GM21447 (cell line): ENCODE measurements around the gene GNL3.
A peak's percentile ranks its signal among the peaks of the same experiment; 100 is the strongest.
"Not testable (repeated sequence)": the region's sequence is repeated elsewhere in the genome, so short reads cannot be mapped to it uniquely, and the experiment has no call there.

Experiments
- ATAC-seq: cut with Tn5 transposase; IDR thresholded peaks from one replicate; pipeline ENCODE4 v1.9.1; 2021; ENCODE audit not compliant: unreplicated experiment

GNL3 gene

DNA sequence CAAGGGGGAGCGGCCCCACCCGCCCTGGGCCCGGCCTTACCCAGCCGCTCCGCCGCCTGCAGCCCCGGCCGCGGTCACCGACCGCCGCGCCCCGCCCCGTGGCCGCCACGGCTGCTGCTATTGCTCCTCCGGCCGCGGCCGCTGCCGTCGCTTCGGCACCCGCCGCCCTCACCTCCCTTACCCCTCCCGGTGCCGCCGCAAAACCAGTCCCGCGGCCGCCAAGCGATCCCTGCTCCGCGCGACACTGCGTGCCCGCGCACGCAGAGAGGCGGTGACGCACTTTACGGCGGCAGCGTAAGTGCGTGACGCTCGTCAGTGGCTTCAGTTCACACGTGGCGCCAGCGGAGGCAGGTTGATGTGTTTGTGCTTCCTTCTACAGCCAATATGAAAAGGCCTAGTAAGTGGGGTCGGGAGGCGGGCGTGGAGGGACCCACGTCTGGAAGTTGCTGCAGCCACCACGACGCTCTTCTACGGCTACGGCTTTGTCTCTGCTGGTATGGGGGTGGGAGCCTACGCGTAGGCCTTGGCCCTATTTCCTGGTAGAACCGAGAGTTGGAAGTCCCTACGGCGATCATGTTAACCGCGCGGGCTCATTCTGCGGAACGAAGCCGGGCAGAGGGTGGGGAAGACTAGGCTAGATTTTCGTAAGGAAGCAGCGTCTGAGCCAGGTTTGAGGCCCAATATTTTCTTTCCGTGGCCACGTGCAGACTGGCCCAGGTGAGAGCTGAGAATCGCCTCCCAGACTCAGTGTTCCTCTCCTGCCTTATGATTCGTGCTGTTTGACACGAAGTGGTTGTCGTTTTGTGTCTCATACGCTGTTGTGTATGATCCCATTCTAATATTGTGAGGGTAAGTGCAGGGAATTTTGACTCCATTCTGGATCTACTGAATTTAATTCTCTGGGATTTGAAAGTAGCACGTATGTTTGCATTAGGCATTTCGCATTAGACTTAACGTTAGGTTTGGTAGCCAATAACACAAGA lies at the start of gene GNL3, which contains the start of gene PBRM1:
TSS of gene GNL3 (plus strand) at position 324 of the 983 bp plus-strand sequence. CDS start at position 385, 61 bp downstream.
TSS of gene PBRM1 (minus strand) at position 205 of the 983 bp plus-strand sequence.
- ATAC-seq, result peak; percentile 60

GRCh38 chr3:52636673-52637072 lies 49.2 kb upstream of the GNL3 start:
- ATAC-seq, result no peak

- ATAC-seq, result no peak
Observed at GRCh38 chr3:52645549-52645948, 40.3 kb upstream of the GNL3 start.

DNA sequence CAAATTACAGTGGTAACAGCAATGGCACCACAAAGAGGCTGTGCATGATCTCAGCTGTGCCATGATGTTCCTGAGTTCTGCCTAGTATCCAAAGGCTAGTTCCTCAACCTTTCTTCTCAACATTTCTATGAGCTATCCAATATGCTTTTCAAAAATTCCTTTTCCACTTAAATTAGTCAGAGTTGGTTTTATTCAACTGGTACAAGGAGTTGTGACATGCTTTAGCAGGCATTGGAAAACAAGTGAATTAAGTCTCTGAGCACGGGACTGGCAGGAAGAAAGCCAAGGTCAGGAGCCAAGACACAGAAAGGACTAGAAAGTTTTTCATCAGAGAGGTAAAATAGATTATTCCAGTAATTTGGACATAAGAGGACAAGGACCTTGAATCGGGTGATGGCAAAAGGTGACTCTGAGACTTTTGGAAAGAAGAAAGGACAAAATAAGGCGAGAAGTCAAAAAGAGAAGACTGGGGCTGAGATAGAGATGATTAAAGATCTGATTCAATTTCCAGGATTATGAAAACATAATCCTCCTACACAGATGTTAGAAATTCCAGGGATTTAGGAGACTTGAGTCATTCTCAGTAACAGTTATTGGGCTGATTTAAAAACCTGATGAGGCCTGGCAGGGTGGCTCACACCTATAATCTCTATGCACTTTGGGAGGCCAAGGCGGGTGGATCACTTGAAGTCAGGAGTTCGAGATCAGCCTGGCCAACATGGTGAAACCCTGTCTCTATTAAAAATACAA lies 36.2 kb upstream of the GNL3 start:
- ATAC-seq, result no peak

DNA sequence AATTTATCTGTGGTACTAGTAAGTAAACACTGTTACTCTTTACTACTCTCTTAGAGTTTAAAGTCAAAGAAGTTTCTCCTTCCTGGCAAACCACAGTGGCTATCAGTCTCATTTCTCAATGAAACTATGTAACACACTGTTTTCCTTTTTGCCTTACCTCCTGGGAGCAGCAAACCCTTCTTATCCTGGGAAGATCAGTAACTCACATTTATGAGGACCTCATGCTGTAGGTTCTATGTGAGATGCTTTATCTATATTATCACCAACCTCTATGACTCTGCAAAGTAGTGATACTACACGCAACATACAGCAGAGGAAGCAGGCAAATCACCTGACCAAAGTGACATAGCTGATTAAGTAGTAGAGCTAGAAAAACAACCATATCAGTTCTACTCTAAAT lies 35.4 kb upstream of the GNL3 start:
- no peak for ATAC-seq

DNA sequence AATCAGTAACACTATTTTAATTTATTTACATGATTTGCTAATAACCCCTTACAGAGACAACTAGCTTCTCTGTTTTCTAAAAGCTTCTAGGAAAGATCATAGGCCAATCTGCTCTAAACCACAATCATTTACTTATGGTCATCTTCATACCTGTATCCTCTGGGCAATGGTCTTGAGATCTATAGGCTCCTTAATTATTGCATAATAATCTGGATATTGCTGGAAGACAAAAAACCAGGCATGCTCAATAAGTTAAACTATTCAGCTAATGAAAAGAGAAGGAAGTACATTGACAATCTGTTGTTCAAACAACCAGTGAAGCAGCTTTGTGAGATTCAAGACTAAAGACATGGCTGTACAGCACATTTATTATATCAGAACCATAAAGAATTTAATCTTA lies 34.2 kb upstream of the GNL3 start:
- ATAC-seq, result no peak

- ATAC-seq, result no peak
Observed at GRCh38 chr3:52655895-52656294, 29.9 kb upstream of the GNL3 start.

DNA sequence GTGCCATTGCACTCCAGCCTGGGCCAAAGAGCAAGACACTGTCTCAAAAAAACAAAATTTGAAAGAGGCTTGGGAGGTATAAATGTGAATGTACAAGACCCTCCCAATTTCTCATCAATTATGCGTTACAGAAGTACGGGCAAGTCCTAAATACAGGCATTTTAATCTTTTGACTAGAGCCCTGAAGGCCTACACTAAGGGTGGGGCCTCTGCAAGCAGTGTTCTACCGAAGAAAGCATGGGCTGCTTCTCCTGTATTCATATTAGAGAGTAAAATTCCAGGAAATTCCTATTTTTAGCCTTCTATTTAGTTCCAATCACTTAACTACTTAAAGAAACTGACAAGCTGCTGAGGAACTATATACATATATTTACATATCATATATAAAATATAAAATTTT lies 25.8 kb upstream of the GNL3 start:
- no peak for ATAC-seq

DNA sequence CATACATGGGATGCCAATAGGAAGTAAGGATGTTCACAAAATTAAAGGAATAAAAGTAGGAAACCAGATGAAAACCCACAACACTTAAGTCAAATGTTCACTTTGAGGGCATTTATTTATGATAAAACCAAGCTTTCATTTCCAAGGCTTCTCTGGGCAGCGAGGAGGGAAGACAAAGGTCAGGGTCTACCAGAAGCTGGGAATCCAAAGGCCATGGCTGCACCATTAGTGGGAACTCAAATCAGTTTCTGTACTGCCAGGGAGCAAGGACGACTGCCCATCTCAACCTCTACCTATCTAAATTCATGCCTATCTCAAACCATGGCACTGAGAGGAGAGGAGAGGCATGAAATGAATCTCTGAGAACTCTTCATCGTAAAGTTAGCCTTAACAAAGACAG lies 22.7 kb upstream of the GNL3 start:
- ATAC-seq, result no peak

- peak; percentile 83 for ATAC-seq
Observed at GRCh38 chr3:52670621-52671521, 15.0 kb upstream of the GNL3 start.

DNA sequence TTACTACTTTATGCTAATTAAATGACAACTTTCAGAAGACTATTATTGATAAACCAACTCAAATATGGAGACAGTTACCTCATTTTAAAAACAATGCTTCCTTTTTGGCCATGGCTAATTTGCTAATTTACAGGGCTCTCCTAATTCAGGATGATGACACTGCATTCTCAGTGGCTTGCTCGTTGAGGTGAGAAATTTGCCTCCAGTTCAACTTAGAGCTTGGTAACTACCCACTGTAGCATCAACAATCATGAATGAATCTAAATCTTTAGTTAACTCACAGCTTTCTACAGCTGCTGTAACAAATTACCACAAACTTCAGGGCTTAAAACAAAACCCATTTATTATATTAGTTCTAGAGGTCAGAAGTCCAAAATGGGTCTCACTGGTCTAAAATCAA lies 14.2 kb upstream of the GNL3 start:
- no peak for ATAC-seq

DNA sequence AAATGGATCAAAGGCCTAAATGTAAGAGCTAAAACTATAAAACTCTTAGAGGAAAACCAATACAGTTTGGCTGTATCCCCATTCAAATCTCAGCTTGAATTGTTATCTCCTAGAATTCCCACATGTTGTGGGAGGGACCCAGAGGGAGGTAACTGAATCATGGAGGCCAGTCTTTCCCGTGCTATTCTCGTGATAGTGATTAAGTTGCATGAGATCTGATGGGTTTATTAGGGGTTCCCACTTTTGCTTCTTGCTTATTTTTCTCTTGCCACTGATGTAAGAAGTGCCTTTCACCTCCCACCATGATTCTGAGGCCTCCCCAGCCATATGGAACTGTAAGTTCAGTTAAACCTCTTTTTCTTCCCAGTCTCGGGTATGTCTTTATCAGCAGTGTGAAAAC lies 9.6 kb upstream of the GNL3 start:
- not testable (repeated sequence) for ATAC-seq

GRCh38 chr3:52678265-52679198 lies 7.3 kb upstream of the GNL3 start:
- no peak for ATAC-seq

DNA sequence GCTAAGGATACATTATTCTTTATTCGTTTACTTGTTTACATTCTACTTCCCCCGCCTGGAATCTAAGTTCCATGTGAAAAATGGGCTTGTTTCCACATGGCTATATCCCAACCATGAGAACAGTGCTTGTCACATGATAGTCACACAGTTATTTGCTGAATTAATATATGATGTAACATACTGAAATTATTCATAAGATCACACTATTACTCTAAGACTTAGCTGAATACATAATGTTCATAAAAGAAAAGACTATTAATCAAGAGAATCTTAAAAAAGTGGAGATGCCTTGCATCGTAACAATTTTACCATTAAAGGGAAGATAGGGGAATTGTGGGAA lies 6.7 kb upstream of the GNL3 start:
- ATAC-seq, result no peak

- no peak for ATAC-seq
Observed at GRCh38 chr3:52679811-52680210, 6.0 kb upstream of the GNL3 start.

DNA sequence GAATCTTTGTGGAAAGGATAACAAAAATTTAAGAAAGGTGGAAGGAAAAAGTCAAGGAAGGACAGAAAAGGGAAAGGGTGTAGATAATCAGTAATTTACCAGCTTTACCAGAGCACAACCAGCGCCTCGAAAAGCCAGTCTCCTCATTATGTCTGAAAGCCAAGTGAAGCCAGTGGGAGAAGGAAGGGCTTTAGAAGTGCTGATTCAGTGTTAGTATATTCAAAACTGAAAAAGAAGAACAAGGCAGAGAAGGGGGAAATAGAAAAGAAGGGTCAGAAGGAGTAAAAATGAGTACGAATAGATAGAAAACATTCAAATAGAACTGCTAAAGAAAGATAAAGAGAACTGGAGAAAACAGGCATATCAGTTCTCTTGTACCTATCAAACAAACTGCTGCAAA lies 4.2 kb upstream of the GNL3 start:
- ATAC-seq, result no peak

DNA sequence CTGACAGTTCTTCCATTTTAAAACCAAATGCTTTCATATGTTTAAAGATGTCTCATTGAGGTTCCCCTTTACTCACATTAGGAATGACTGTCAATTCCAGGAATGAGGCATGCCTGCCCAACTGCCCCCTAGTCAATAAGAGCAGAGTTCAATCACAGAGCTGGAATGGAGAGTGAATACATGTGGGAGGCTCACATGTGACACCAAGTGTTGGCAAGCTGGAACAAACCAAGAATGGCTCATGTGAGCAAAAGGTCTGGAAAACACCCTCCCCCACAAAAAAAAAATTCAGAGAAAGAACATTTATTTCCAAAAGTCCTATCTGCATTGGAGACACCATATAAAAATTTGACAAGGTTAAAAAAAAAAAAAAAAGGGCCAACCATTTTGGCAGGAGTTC lies 3.8 kb upstream of the GNL3 start:
- no peak for ATAC-seq

GRCh38 chr3:52683611-52684010 lies 2.2 kb upstream of the GNL3 start:
- no peak for ATAC-seq

DNA sequence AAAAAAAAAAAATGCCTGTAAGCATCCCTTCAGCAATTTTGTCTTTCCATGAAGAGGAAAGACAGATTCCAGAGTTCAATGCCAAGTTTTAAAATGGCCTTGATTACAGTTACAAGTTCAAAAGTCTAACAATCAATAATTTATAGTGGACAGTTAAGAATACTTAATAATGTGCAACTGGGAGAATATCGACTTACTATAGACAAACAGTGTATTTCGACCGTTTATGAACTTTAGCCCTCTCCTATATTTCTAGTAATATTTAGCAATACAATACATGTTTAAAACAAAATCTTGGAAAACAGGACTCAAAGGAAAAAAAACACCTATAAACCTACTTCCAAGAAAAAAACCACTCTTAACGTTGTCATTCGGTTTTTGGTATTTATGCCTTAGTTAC lies 1.6 kb upstream of the GNL3 start:
- no peak for ATAC-seq

GRCh38 chr3:52685285-52685708 lies 535 bp upstream of the GNL3 start:
- peak; percentile 60 for ATAC-seq
